WI38 (cell line): ENCODE data around the gene BIRC7.

Experiments used
- H3K4me3 ChIP-seq: 2 replicates; pipeline ENCODE4 v1.5.1; 2011; ENCODE audit warnings: low read depth, mild to moderate bottlenecking, control low read depth, low read length
- TF ChIP-seq, protein P1 (sequence below): IDR thresholded peaks from 2 replicates; pipeline ENCODE4 v1.5.1; 2012; ENCODE audit warnings: low read depth, mild to moderate bottlenecking, control low read depth, low read length

The BIRC7 gene

DNA sequence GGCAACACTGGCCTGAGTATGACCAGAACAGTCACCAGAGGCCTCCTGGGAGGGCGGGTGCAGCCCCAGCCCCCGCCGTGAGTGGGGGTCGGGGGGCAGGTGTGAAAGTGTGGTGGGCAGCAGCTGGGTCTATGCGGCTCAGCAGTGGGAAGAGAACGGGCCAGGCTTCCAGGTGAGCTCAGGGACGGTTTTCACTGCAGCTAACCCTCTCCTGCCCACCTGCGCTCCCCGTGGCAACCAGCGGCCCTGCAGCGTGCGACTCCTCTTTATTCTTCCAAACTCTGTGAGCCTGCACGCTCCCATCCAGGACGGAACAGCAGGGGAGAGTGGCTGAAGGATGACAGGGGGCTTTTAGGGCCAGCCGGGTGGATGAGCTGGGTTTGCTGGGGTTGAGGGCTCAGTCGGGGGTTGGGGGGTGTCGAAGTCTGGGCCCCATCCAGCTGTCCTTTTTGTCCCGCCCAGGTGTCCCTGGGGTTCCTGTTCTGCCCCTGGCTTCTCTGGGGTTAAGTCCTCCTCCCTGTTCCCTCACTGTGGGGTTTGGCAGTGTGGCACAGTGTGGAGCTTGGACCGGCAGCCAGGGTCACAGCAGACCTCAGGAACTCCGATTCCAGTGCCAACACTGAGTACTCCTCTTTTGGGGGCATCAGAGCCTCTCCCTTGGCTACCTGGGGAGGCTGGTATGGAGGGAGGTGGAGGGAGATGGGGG lies 859 bp upstream of the BIRC7 start:
- H3K4me3 ChIP-seq, result no peak overlapping the region
- TF ChIP-seq, protein P1, sequence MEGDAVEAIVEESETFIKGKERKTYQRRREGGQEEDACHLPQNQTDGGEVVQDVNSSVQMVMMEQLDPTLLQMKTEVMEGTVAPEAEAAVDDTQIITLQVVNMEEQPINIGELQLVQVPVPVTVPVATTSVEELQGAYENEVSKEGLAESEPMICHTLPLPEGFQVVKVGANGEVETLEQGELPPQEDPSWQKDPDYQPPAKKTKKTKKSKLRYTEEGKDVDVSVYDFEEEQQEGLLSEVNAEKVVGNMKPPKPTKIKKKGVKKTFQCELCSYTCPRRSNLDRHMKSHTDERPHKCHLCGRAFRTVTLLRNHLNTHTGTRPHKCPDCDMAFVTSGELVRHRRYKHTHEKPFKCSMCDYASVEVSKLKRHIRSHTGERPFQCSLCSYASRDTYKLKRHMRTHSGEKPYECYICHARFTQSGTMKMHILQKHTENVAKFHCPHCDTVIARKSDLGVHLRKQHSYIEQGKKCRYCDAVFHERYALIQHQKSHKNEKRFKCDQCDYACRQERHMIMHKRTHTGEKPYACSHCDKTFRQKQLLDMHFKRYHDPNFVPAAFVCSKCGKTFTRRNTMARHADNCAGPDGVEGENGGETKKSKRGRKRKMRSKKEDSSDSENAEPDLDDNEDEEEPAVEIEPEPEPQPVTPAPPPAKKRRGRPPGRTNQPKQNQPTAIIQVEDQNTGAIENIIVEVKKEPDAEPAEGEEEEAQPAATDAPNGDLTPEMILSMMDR, result no peak

DNA sequence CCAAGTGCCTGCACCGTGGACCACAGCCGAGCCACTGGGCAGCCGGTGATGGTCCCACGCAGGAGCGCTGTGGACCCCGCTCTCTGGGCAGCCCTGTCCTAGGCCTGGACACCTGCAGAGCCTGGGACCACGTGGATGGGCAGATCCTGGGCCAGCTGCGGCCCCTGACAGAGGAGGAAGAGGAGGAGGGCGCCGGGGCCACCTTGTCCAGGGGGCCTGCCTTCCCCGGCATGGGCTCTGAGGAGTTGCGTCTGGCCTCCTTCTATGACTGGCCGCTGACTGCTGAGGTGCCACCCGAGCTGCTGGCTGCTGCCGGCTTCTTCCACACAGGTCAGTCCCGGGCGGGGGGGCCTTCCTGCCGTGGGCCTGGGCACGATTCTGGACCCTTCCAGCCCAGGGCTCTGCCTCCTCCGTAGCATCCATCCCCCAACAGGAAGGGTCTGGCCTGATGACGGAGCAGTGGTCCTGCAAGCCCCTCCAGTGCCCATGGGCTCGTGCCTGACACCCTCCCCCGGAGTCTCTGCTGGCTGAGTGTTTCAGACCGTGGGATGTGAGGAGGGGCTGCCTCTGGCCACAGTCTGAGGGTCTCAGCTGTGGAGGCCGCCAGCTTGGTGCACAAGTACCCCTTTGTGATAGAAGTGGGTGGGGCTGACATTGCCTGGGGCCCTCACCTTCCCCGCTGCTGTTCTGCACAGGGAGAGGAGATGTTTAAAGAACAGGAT lies 572 bp downstream of the BIRC7 start:
- TF ChIP-seq, protein P1, result no peak
- no peak overlapping the region for H3K4me3 ChIP-seq

DNA sequence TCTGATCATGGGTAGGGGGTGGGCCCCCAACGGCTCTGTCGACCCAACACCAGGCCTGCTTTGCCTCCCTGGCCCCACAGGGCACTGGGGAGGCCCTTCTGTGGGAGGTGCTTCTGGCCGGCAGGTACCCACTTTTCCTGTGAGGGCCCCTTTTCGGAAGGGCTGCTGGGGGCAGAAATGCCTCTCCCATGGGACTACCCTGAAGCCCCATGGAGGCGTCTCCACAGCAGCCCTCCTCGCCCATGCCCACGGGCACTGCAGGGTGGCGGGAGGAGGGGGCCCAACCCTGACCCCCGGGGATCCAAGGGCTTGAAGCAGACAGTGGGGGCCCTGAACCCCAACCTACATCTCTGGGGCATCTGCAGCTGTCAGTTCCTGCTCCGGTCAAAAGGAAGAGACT lies 2.3 kb downstream of the BIRC7 start:
- no peak overlapping the region for H3K4me3 ChIP-seq
- TF ChIP-seq, protein P1, result no peak

GRCh38 chr20:63238514-63239125 lies 2.9 kb downstream of the BIRC7 start:
- H3K4me3 ChIP-seq, result no peak overlapping the region
- TF ChIP-seq, protein P1, result no peak

DNA sequence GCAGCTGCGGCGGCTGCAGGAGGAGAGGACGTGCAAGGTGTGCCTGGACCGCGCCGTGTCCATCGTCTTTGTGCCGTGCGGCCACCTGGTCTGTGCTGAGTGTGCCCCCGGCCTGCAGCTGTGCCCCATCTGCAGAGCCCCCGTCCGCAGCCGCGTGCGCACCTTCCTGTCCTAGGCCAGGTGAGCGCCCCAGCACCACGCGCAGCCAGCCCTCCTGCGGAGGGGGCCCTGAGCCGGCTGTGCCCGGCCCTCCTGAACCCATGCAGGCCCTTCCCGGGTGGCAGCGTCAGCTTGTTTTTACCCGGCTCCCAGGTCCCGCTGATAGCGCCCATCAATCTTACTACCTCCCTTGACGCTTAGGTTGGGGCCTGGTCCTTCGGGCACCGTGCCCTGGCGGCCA lies 3.7 kb downstream of the BIRC7 start:
- H3K4me3 ChIP-seq, result no peak overlapping the region
- TF ChIP-seq, protein P1, result no peak

DNA sequence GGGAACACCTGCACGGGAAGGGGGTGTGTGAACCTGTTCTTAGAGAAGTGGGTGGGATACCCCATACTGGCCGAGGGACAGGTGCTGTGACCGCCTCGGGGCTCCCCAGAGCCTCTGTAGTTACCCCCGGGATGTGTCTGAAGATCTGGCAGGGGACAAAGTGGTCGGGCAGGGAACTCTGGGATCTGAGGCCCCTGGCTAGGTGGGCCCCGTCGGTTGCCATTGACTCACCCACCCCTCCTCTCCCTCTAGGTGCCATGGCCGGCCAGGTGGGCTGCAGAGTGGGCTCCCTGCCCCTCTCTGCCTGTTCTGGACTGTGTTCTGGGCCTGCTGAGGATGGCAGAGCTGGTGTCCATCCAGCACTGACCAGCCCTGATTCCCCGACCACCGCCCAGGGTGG lies 4.3 kb downstream of the BIRC7 start:
- TF ChIP-seq, protein P1, result no peak
- H3K4me3 ChIP-seq, result no peak overlapping the region

GRCh38 chr20:63241272-63241671 lies 5.6 kb downstream of the BIRC7 start:
- TF ChIP-seq, protein P1, result no peak
- no peak overlapping the region for H3K4me3 ChIP-seq
